ENCODE data around the gene OR2Y1.
A peak's percentile ranks its signal among the peaks of the same experiment; 100 is the strongest.
"Not testable (repeated sequence)": the region's sequence is repeated elsewhere in the genome, so short reads cannot be mapped to it uniquely, and the experiment has no call there.

OR2Y1 gene

DNA sequence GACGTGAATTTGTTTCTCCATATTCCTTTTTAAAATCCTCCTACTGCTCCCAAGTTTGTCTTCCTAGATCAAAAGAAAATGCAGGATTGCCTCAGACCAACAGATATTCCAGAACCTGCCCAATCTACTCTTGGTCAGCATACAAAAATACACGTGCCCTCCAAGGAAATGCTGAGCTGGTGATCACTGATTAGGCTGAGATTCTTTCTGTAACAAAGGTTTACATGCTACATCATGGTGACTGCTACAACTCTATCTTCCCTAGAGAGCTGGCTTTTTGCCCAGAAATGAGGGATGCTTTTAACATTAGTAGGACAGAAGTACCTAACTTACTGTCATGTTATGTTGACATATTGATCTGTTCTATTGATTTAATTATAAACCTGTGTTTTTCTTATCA lies 35.5 kb downstream of the OR2Y1 start:
- H3K36me3 Mint-ChIP-seq (ENCODE audit: low read depth), result no peaks in the 10 kb centered on the region
- H3K4me3 Mint-ChIP-seq, result no peak overlapping the region
- peaks cover 7% of the 10 kb centered on the region for H3K9me3 Mint-ChIP-seq
- H3K4me1 Mint-ChIP-seq (ENCODE audit: low read depth), result no peaks in the 10 kb centered on the region
- peaks cover 9% of the 10 kb centered on the region for H3K27me3 Mint-ChIP-seq (ENCODE audit: low read depth)
- no peak overlapping the region for H3K27ac Mint-ChIP-seq

DNA sequence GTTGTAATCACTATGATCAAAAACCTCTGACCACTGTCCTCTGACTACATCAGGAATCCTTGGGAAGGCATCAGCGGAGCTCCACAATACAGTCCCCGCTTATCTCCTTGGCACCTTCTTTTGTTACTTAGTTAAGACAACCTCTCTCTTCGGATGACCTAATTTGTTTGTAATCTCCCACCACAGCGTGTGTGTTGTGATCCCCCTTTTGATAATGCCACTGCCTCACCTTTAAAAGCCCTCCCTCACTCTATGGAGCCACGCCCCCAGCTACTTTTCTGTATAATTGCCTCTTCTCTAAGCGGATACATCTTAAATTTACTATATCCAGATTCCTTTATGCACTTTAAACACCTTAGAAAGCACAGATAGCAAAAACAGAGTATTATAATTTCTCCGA lies 35.9 kb downstream of the OR2Y1 start:
- peaks cover 9% of the 10 kb centered on the region for H3K27me3 Mint-ChIP-seq (ENCODE audit: low read depth)
- no peak overlapping the region for H3K4me3 Mint-ChIP-seq
- H3K36me3 Mint-ChIP-seq (ENCODE audit: low read depth), result no peaks in the 10 kb centered on the region
- H3K9me3 Mint-ChIP-seq, result peaks cover 7% of the 10 kb centered on the region
- H3K27ac Mint-ChIP-seq, result no peak overlapping the region
- H3K4me1 Mint-ChIP-seq (ENCODE audit: low read depth), result no peaks in the 10 kb centered on the region

GRCh38 chr5:180703371-180703770 lies 36.5 kb downstream of the OR2Y1 start:
- not testable (repeated sequence) for H3K9me3 Mint-ChIP-seq; H3K4me1 Mint-ChIP-seq (ENCODE audit: low read depth); H3K27ac Mint-ChIP-seq; H3K27me3 Mint-ChIP-seq (ENCODE audit: low read depth); H3K4me3 Mint-ChIP-seq; H3K36me3 Mint-ChIP-seq (ENCODE audit: low read depth)

GRCh38 chr5:180700440-180700839 lies 39.4 kb downstream of the OR2Y1 start:
- not testable (repeated sequence) for H3K9me3 Mint-ChIP-seq; H3K27me3 Mint-ChIP-seq (ENCODE audit: low read depth); H3K27ac Mint-ChIP-seq

DNA sequence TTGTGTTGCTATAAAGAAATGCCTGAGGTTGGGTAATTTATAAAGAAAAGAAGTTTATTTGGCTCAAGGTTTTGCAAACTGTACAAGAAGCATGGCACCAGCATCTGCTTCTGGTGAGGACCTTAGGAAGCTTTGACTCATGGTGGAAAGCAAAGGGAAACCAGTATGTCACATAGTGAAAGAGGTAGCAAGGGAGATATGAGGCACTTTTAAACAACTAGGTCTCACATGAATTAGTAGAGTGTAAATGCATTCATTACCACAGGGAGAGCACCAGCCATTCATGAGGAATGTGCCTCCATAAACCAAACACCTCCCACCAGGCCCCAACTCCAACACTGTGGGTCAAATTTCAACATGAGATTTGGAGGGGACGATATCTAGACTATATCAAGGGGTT lies 40.8 kb downstream of the OR2Y1 start:
- Mint-ChIP-seq H3K9me3 (peaks cover 7% of the 10 kb centered on the region), H3K27ac (no peak overlapping the region), H3K36me3 (ENCODE audit: low read depth) (no peaks in the 10 kb centered on the region), H3K27me3 (ENCODE audit: low read depth) (peaks cover 10% of the 10 kb centered on the region), H3K4me1 (ENCODE audit: low read depth) (no peaks in the 10 kb centered on the region), H3K4me3 (no peak overlapping the region)

More at GRCh38 chr5:180700440-180700839, 39.4 kb downstream of the OR2Y1 start:
- H3K36me3 Mint-ChIP-seq (ENCODE audit: low read depth); H3K4me1 Mint-ChIP-seq (ENCODE audit: low read depth); H3K4me3 Mint-ChIP-seq: not testable (repeated sequence)

DNA sequence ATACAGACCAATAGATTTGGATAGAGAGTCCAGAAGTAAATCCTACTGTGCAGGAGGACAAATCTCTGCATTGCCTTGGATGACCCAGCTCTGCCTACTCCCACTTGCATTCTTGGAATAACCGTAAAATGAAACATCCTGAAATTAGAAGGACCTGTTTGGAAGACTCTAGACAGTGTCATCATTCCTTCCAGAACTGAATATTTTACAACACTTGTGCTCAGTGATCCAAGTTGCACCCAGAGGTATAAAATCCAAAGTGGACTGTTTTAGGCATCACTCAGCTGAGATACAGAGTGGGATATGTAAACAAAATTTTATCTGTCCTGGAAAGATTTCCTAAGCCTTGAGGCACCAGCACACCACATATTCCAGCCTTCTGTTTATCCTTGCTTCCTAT lies 43.7 kb downstream of the OR2Y1 start:
- Mint-ChIP-seq H3K4me3 (no peak overlapping the region), H3K27ac (no peak overlapping the region), H3K36me3 (ENCODE audit: low read depth) (peaks cover 1% of the 10 kb centered on the region), H3K27me3 (ENCODE audit: low read depth) (peaks cover 9% of the 10 kb centered on the region), H3K9me3 (peaks cover 4% of the 10 kb centered on the region), H3K4me1 (ENCODE audit: low read depth) (no peaks in the 10 kb centered on the region)

DNA sequence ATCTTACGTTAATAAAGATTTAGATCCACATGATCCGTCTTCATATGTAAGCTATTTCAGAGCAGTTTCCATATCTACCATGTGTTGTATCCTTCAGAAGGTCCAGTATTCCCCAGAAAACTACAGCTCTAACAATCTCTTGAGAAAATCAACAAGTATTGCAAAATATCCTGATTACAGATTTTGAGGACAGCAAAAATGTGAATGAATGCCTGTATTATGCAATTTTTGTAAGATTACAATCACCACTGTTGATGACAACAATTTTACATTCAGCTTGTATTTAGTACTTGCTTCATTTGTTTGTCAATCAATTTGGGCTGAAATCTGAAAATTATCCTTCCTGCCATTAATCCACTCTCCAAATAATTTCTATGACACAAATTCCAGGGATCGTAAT lies 47.4 kb downstream of the OR2Y1 start:
- Mint-ChIP-seq H3K27ac (no peak overlapping the region), H3K4me1 (ENCODE audit: low read depth) (peaks cover 20% of the 10 kb centered on the region), H3K36me3 (ENCODE audit: low read depth) (peaks cover 1% of the 10 kb centered on the region), H3K27me3 (ENCODE audit: low read depth) (peaks cover 9% of the 10 kb centered on the region), H3K4me3 (no peak overlapping the region), H3K9me3 (no peaks in the 10 kb centered on the region)

- H3K4me1 Mint-ChIP-seq (ENCODE audit: low read depth), result peaks cover 20% of the 10 kb centered on the region
- no peak overlapping the region for H3K4me3 Mint-ChIP-seq
- H3K27ac Mint-ChIP-seq, result no peak overlapping the region
- peaks cover 1% of the 10 kb centered on the region for H3K36me3 Mint-ChIP-seq (ENCODE audit: low read depth)
- H3K9me3 Mint-ChIP-seq, result no peaks in the 10 kb centered on the region
- H3K27me3 Mint-ChIP-seq (ENCODE audit: low read depth), result peaks cover 9% of the 10 kb centered on the region
These were observed 48.8 kb downstream of the OR2Y1 start for GRCh38 chr5:180691046-180691445.

GRCh38 chr5:180690562-180690961 lies 49.3 kb downstream of the OR2Y1 start:
- Mint-ChIP-seq H3K36me3 (ENCODE audit: low read depth) (peaks cover 1% of the 10 kb centered on the region), H3K4me3 (no peak overlapping the region), H3K4me1 (ENCODE audit: low read depth) (peaks cover 20% of the 10 kb centered on the region), H3K27ac (no peak overlapping the region), H3K9me3 (no peaks in the 10 kb centered on the region), H3K27me3 (ENCODE audit: low read depth) (peaks cover 9% of the 10 kb centered on the region)

DNA sequence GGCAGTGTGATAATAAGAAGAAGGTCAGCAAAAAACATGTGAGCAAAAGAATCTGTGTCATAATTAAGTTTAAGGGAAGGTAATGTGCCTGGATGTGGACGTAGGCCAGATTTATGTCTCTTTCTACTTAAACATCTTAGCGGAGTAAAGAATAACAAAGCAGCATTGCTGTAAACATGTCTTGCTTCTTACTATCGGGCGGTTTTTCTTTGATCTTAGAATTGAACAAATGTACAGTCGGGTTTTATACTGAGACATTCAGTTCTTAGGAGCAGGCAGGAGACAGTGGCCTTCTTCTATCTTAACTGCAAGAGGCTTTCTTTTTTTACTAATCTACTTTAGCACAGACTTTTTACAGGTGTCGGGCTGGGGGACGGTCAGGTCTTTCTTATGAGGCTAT lies 50.1 kb downstream of the OR2Y1 start:
- Mint-ChIP-seq H3K4me1 (ENCODE audit: low read depth) (peaks cover 20% of the 10 kb centered on the region), H3K9me3 (no peaks in the 10 kb centered on the region), H3K27me3 (ENCODE audit: low read depth) (peaks cover 11% of the 10 kb centered on the region), H3K27ac (peak overlapping the region; percentile 29), H3K36me3 (ENCODE audit: low read depth) (peaks cover 1% of the 10 kb centered on the region), H3K4me3 (peak overlapping the region; percentile 58)
